Measurements from ENCODE around the gene GUCY2D.
A peak's percentile ranks its signal among the peaks of the same experiment; 100 is the strongest.

DNA sequence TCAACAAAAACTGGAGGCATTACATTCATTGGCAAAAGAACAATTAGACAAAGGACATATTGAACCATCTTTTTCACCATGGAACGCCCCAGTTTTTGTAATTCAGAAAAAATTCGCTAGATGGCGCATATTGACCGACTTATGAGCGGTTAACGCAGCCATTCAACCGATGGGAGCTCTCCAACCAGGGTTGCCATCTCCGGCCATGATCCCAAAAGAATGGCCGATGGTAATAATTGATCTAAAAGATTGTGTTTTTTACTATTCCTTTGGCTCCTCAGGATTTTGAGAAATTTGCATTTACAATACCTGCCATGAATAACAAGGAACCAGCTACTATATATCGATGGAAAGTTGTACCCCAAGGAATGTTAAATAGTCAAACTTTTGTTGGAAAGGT, 57.9 kb downstream of the GUCY2D start:
- TF ChIP-seq, protein P1, sequence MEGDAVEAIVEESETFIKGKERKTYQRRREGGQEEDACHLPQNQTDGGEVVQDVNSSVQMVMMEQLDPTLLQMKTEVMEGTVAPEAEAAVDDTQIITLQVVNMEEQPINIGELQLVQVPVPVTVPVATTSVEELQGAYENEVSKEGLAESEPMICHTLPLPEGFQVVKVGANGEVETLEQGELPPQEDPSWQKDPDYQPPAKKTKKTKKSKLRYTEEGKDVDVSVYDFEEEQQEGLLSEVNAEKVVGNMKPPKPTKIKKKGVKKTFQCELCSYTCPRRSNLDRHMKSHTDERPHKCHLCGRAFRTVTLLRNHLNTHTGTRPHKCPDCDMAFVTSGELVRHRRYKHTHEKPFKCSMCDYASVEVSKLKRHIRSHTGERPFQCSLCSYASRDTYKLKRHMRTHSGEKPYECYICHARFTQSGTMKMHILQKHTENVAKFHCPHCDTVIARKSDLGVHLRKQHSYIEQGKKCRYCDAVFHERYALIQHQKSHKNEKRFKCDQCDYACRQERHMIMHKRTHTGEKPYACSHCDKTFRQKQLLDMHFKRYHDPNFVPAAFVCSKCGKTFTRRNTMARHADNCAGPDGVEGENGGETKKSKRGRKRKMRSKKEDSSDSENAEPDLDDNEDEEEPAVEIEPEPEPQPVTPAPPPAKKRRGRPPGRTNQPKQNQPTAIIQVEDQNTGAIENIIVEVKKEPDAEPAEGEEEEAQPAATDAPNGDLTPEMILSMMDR (IDR thresholded peaks at IDR 0.05), result peak; percentile 24 to 78 (median 72)
- TF ChIP-seq POLR2A (IDR thresholded peaks at IDR 0.05), result no peak
- TF ChIP-seq EP300 (IDR thresholded peaks at IDR 0.05), result no peak

Measured in sigmoid colon (tissue), 4 donors.